Left ventricle myocardium inferior (tissue), 1 donor: Measurements from ENCODE around the gene PSME1. TPM values are rescaled to one million over a fixed set of nuclear protein-coding genes. Genes with fewer than 3 reads are reported as not detected.

Source experiments
- DNase-seq: peaks from one replicate; pipeline ENCODE4 v3.0.0-alpha.2; 2020
- H3K27ac ChIP-seq: fragments of 200-600 bp; replicated peaks from 2 replicates; pipeline ENCODE4 v1.8.0; 2021
- H3K27me3 ChIP-seq: fragments of 200-600 bp; 2 replicates; pipeline ENCODE4 v1.8.0; 2021; ENCODE audit warnings: low read depth
- H3K36me3 ChIP-seq: fragments of 200-600 bp; 2 replicates; pipeline ENCODE4 v1.8.0; 2021
- H3K4me1 ChIP-seq: fragments of 200-600 bp; 2 replicates; pipeline ENCODE4 v1.8.0; 2021
- H3K4me3 ChIP-seq: fragments of 200-600 bp; 2 replicates; pipeline ENCODE4 v1.8.0; 2021; ENCODE audit warnings: mild to moderate bottlenecking, moderate library complexity
- H3K9me3 ChIP-seq: fragments of 200-600 bp; replicated peaks from 2 replicates; pipeline ENCODE4 v1.8.0; 2021
- CTCF ChIP-seq: fragments of 200-600 bp; IDR thresholded peaks from 2 replicates; pipeline ENCODE4 v1.8.0; 2021; ENCODE audit warnings: antibody characterized with exemption, mild to moderate bottlenecking, borderline replicate concordance
- intact Hi-C: fragments of 100-400 bp; cut with micrococcal nuclease; formaldehyde crosslinking; loops from one replicate; pipeline ENCODE4 v1.11.0; 2022
- total RNA-seq: library from RNA; stranded (reverse); fragmentation: NEBNext Ultra II Directional; extraction: Animal tissue kit (Norgen Biotek cat#: 25700); gene quantifications from one replicate; pipeline ENCODE4 v1.2.1, GENCODE V29; 2021
- donor health status: DM: no; HTN: yes; CAD: no; lungs with severe emphysema.

Gene PSME1
- total RNA-seq, 1 donor from 2014 or later, result 108 TPM

- Histone ChIP-seq H3K36me3 (no peaks in the 10 kb centered on the region), H3K9me3 (no peaks in the 10 kb centered on the region), H3K27ac (peak overlapping the region; percentile 98), H3K4me3 (no peak overlapping the region), H3K27me3 (no peaks in the 10 kb centered on the region), H3K4me1 (peaks cover 27% of the 10 kb centered on the region)
- TF ChIP-seq CTCF, result no peak
- DNase-seq, result no peak
- intact Hi-C loops, result no loop called here
Observed at GRCh38 chr14:24129410-24129998, 6.5 kb upstream of the PSME1 start.

- peak within 1 kb of the TSS; percentile 59 for H3K4me3 ChIP-seq
- peak within 1 kb of the TSS; percentile 98 for H3K27ac ChIP-seq
- intact Hi-C loops, result no loop called here
- no peak for DNase-seq
- H3K9me3 ChIP-seq, result no peaks in the 10 kb centered on the region
- no peak for TF ChIP-seq CTCF
- no peaks in the 10 kb centered on the region for H3K27me3 ChIP-seq
- H3K4me1 ChIP-seq, result peaks cover 30% of the 10 kb centered on the region
- no peaks in the 10 kb centered on the region for H3K36me3 ChIP-seq
Observed at GRCh38 chr14:24130380-24130716, 5.6 kb upstream of the PSME1 start, which contains the start of gene FITM1. FITM1 (plus strand) TSS chr14:24130659; CDS start chr14:24131564, 905 bp downstream.

GRCh38 chr14:24130717-24131548 lies 5.1 kb upstream of the PSME1 start:
- Histone ChIP-seq H3K27ac (peak overlapping the region; percentile 98), H3K27me3 (no peaks in the 10 kb centered on the region), H3K4me3 (peak overlapping the region; percentile 59), H3K4me1 (peaks cover 33% of the 10 kb centered on the region), H3K9me3 (no peaks in the 10 kb centered on the region), H3K36me3 (no peaks in the 10 kb centered on the region)
- DNase-seq, result peak; percentile 76
- intact Hi-C loops, result no loop called here
- TF ChIP-seq CTCF, result no peak

- peak overlapping the region; percentile 59 for H3K4me3 ChIP-seq
- intact Hi-C loops, result no loop called here
- peak overlapping the region; percentile 98 for H3K27ac ChIP-seq
Observed at GRCh38 chr14:24131549-24131966, 4.4 kb upstream of the PSME1 start.

More at GRCh38 chr14:24131549-24131966, 4.4 kb upstream of the PSME1 start:
- no peaks in the 10 kb centered on the region for H3K9me3 ChIP-seq
- no peak for DNase-seq
- H3K36me3 ChIP-seq, result no peaks in the 10 kb centered on the region
- no peak for TF ChIP-seq CTCF
- no peaks in the 10 kb centered on the region for H3K27me3 ChIP-seq
- H3K4me1 ChIP-seq, result peaks cover 39% of the 10 kb centered on the region
